Pulmonary artery endothelial cell (primary cell): Measurements from ENCODE around the gene TMEM86B. TPM values are rescaled to one million over a fixed set of nuclear protein-coding genes. Genes with fewer than 3 reads are reported as not detected.
"Not testable (repeated sequence)": the region's sequence is repeated elsewhere in the genome, so short reads cannot be mapped to it uniquely, and the experiment has no call there.

Experiments
- DNase-seq: peaks from one replicate; pipeline ENCODE4 v3.0.0-alpha.2; 2011; ENCODE audit warnings: low read depth, low spot score
- total RNA-seq: library from RNA; depleted of rRNA; stranded (reverse); fragments of >200 nt; gene quantifications from 2 replicates; pipeline ENCODE4 v1.2.3, GENCODE V29; 2014

The TMEM86B gene
- total RNA-seq, 1 donor from 2014 or later: 0.73 TPM

GRCh38 chr19:55223291-55224037 lies 5.1 kb downstream of the TMEM86B start:
- DNase-seq: no peak

GRCh38 chr19:55220525-55220924 lies 8.0 kb downstream of the TMEM86B start:
- no peak for DNase-seq

GRCh38 chr19:55216461-55217198 lies 11.9 kb downstream of the TMEM86B start:
- peak; percentile 97 for DNase-seq

GRCh38 chr19:55213547-55213946 lies 15.0 kb downstream of the TMEM86B start:
- DNase-seq: no peak

GRCh38 chr19:55212447-55212846 lies 16.1 kb downstream of the TMEM86B start:
- no peak for DNase-seq

GRCh38 chr19:55209693-55210472 lies 18.7 kb downstream of the TMEM86B start:
- peak; percentile 30 for DNase-seq

GRCh38 chr19:55208880-55209692 lies 19.5 kb downstream of the TMEM86B start, which contains the start of gene PTPRH:
TSS of gene PTPRH (minus strand) at chr19:55209501. CDS start at chr19:55209433, 68 bp downstream.
- DNase-seq: no peak

GRCh38 chr19:55206664-55207500 lies 21.7 kb downstream of the TMEM86B start:
- no peak for DNase-seq

- DNase-seq: not testable (repeated sequence)
Measured at GRCh38 chr19:55202199-55202598, 26.4 kb downstream of the TMEM86B start.

GRCh38 chr19:55199620-55200204 lies 28.9 kb downstream of the TMEM86B start:
- DNase-seq: no peak

- no peak for DNase-seq
Measured at GRCh38 chr19:55198651-55199050, 29.9 kb downstream of the TMEM86B start.

GRCh38 chr19:55197528-55197927 lies 31.0 kb downstream of the TMEM86B start:
- no peak for DNase-seq

GRCh38 chr19:55196803-55197202 lies 31.8 kb downstream of the TMEM86B start:
- no peak for DNase-seq

GRCh38 chr19:55193481-55193880 lies 35.1 kb downstream of the TMEM86B start:
- DNase-seq: no peak

- peak; percentile 87 for DNase-seq
Measured at GRCh38 chr19:55189403-55189835, 39.1 kb downstream of the TMEM86B start.

- no peak for DNase-seq
Measured at GRCh38 chr19:55188625-55189024, 39.9 kb downstream of the TMEM86B start.

- DNase-seq: no peak
Measured at GRCh38 chr19:55186080-55186479, 42.5 kb downstream of the TMEM86B start.

- DNase-seq: no peak
Measured at GRCh38 chr19:55181740-55182139, 46.8 kb downstream of the TMEM86B start.

GRCh38 chr19:55179606-55180484 lies 48.7 kb downstream of the TMEM86B start, which contains the start of gene SYT5:
TSS of gene SYT5 (minus strand) at chr19:55180289. CDS start at chr19:55179041, 1,248 bp downstream.
- no peak for DNase-seq
